Fibroblast of skin of abdomen (primary cell): ENCODE results near the gene FBXO40. TPM values are rescaled to one million over a fixed set of nuclear protein-coding genes. Genes with fewer than 3 reads are reported as not detected.
"Not testable (repeated sequence)": the region's sequence is repeated elsewhere in the genome, so short reads cannot be mapped to it uniquely, and the experiment has no call there.

Experiments
- DNase-seq: peaks from one replicate; pipeline ENCODE4 v3.0.0-alpha.2; 2013
- polyA plus RNA-seq, 2 experiments: library from polyadenylated mRNA; unstranded; fragments of 120-200 nt; gene quantifications; one replicate each; pipeline ENCODE4 v1.2.1, GENCODE V29; 2013; ENCODE audit not compliant: insufficient read length in 2 of 2

The FBXO40 gene, protein sequence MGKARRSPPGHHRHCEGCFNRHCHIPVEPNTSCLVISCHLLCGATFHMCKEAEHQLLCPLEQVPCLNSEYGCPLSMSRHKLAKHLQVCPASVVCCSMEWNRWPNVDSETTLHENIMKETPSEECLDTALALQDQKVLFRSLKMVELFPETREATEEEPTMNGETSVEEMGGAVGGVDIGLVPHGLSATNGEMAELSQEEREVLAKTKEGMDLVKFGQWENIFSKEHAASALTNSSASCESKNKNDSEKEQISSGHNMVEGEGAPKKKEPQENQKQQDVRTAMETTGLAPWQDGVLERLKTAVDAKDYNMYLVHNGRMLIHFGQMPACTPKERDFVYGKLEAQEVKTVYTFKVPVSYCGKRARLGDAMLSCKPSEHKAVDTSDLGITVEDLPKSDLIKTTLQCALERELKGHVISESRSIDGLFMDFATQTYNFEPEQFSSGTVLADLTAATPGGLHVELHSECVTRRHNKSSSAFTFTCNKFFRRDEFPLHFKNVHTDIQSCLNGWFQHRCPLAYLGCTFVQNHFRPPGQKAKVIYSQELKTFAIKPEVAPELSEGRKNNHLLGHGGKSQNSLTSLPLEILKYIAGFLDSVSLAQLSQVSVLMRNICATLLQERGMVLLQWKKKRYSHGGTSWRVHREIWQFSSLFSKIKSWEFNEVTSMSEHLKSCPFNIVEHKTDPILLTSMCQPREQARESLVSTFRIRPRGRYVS
- polyA plus RNA-seq (2013, experiment 1 of 2; ENCODE audit: insufficient read length) = not detected
- polyA plus RNA-seq (2013, experiment 2 of 2; ENCODE audit: insufficient read length) = 0.01 TPM

DNA sequence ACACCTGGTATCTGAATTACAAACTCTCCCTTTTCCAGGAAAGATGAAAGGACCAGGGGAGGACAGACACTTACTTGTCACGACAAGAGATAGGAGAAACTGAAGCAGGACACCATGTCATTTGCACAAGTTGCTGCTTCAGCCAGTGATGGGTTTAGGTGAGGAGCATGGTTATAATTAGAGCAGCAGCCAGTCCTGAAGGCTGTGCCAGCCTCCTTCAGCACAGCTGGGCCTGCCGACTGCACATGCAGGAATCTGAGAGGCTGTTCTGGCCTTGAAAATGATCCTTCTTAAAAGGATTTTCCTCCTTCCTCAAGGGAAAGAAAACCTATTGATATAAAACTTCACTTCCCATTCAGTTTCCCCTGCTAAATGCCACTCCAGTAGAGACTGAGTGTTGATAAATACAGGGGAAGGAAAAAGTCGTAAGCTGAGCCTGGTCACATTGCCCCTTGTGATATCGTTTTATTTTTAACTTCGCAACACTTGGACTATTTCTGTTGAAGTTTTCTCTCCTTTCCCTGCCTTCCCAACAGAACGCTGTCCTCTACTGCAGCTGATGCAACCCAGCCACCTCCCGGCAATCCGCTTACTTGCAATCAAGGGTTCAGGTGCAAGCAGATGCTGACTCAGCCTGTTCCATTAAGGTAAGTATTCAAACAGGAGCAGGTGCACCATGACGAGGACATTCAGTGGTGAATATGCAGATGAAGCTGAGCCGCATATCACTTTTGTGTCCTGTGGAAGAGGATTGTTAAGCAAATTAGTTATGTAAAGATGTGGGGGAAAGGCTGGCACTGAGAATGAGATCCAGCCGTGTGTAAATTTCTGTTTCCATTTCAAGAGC lies at the start of gene FBXO40:
TSS of gene FBXO40 (plus strand) at position 524 of the 847 bp plus-strand sequence. CDS start 27,197 bp downstream, outside the sequence.
- DNase-seq = no peak

DNA sequence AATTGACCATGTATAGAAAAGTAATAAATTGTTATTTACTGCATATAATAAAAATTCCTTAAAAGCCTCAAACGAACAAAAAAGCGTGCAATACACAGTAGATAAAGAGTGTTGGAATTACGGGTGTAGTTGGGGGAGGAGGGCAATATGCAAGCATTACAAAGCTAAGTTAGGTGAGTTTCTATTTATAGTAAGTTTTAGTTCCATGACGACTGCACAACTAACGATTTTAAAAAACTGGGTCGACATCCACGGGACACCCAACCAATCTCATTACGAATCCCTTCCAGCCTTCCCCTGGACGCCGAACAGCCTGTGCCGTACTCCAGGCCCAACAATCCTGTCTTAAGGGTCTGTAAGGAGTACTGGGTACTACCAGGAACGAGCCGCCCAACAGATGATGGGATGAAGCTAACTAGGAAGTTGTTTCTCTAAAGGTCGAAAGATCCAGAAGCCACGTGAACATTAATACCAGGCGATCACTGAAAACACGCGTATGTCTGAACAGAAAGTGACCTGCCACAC lies 48.1 kb upstream of the FBXO40 start:
- no peak for DNase-seq

DNA sequence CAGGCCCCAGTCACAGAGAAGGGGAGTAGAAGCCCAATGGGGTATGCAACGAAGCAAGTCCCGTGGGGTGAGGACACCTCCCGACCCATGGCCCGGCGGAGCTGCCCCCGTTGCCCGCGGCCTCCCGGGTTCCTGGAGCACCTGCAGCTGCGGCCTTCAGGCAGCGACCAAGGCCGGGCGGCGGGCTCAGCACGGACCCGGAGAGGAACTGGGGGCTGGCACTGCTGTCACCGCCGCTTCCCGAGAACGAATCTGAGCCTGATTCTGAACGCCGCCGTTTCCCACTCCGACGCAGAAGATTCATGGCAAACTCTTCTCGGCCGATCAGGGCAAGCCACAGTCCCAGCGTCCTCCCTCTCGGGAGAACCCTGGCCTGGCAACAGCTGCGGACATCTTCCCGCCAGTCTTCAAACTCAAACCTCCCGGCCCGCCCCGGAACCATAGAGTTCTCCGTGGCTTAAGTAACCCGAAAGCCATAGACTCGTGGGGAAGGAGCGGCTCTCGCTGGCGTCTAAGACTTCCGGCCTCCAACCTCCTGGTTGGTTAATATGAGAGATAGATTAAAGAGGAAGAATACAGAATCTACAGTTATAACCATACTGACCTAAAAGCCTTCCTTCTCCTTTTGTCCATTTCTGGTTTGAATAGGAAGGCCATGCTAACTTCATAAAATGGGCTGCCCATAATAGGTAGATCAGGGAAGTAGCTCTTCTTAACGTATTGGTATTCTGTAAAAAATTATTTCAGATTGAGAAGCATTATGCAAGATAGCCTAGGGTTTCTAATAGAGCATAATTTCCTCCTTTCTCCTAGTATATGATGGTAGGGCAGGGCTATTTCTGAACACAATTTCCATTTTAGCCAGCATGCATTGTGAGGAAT lies 47.4 kb upstream of the FBXO40 start, which contains the start of gene POLQ:
TSS of gene POLQ (minus strand) at position 415 of the 882 bp plus-strand sequence. CDS start at position 304, 111 bp downstream.
- peak; percentile 95 for DNase-seq

DNA sequence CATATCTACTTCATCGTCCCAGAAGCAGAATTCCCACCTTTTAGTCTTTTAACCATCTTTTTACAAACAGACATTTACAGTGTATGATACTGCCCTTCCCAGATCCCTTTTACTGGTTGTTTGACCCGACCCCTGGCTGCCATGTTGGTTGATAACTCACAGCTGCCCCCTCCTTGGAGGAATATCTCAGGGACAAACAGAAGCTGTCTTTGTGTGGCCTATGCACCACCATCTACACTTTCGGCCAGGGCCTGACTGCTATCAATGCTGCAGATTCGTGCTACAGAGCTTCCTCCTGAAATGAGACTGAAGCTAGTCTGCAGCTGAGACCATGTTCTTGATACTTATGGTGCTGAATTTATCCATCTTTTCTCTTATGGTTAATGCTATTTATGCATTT lies 40.8 kb upstream of the FBXO40 start:
- no peak for DNase-seq

DNA sequence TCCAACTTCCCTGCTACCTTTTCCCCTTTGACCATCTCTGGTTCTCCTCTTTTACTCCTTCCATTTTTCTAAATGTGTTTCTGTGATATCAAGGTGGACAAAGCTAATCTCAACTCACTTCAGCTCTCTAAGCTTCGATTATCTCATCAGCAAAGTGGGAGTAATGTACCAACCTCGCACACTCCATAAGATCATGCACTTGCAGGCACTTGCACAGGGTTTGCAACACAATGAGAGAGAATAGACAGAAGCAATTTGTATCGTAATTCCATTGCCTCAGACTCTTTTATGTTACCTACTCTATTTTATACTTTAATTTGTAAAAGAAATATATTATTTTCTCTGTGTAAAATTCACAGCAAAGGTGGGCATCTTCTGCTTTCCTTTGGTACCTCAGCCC lies 40.4 kb upstream of the FBXO40 start:
- DNase-seq = no peak

DNA sequence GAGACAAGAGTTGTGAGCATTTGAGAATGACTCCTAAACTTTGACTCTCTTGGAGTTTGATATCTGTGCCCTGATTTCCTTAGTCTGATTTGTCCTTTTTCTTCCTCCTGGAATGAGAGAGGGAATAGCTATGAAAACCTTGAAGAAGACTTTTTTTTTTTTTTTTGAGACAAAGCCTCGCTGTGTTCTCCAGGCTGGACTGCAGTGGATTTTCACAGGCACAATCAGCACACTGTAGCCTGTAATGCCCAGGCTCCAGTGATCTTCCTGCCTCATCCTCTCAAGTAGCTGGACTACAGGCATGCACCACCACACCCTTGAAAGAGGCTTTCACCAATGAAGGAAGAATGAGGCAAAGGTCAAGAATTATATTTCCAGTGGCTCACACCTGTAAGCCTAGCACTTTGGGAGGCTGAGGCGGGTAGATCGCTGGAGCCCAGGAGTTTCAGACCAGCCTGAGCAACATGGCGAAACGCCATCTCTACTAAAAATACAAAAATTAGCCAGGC lies 35.7 kb upstream of the FBXO40 start:
- no peak for DNase-seq

DNA sequence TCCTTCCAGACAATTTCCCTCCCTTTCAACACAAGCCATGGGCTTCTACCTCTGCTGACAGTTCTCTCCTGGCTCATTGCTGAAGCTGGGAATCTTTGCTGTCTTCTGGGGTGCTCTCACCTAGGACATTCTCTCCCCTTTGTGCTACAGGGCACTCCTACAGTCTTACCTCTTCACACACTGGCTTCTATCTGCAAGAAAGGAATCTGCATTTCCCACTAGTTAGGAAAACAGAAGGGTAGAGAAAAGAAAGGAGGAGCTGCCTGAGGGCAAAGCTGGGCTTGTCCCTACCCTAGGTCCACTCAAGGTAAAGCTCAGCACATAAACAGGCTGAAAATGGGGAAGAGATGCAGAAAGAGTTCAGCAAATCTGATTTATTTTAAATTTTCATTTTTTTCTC lies 31.0 kb upstream of the FBXO40 start:
- no peak for DNase-seq

DNA sequence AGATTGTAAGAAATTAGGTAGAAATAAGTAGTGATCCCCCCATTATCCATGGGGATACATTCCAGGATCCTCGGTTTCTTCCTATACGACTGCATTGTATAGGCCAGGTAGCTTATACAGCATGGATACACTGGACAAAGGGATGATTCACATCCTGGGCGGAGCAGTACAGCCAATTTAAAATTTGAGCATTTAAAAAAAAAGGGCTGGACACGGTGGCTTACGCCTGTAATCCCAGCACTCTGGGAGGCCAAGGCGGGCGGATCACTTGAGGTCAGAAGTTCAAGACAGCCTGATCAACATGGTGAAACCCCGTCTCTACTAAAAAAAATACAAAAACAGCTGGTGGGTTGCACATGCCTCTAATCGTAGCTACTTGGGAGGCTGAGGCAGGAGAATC lies 26.4 kb upstream of the FBXO40 start:
- DNase-seq = no peak

DNA sequence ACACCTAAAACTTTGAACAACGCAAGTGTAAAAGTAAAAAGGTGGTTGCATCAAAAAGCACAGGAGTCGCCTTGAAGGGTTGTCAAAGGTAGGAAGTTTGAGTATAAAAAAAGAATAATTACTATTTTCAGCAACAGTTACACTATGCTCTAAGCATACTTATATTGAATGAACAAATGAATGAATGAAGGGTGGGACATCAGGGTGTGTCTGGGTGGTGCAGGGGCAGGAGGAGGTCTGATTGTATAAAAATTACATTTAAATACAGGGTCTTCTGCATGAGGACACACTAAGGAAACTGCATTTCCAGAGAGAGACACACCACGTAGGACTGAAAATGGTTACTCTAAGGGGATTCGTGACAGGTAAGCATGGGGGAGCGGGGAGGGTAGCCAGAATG lies 25.5 kb upstream of the FBXO40 start, which contains the start of gene ARGFX:
TSS of gene ARGFX (plus strand) at position 301 of the 400 bp plus-strand sequence. CDS start 2,765 bp downstream, outside the sequence.
- DNase-seq = no peak

DNA sequence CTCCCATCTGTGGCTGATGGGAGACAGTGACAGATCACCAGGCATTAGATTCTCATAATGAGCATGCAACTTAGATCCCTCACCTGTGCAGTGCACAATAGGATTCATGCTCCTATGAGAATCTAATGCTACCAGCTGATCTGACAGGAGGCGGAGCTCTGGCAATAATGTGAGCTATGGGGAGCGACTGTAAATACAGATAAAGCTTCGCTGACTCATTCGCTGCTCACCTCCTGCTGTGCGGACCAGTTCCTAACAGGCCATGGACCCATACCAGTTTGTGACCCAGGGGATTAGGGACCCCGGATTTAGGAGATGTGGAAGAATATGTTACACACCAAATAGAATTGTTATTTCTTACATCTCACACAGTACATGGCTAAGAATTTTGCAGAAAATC lies 18.7 kb upstream of the FBXO40 start:
- no peak for DNase-seq

DNA sequence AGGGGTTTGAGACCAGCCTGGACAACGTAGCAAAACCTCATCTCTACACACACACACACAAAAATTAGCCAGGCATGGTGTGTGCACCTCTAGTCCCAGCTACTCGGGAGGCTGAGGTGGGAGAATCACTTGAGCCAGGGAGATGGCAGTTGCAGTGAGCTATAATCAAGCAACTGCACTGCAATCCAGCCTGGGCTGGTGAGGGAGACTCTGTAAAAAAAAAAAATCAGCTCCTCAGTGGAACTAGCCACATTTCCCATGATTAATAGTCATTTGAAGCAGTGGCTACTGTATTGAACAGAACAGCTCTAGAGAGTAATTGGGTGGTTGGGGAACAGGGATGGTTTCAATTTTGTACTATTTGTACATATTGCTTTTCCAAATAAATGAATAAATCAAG lies 11.5 kb upstream of the FBXO40 start:
- no peak for DNase-seq

DNA sequence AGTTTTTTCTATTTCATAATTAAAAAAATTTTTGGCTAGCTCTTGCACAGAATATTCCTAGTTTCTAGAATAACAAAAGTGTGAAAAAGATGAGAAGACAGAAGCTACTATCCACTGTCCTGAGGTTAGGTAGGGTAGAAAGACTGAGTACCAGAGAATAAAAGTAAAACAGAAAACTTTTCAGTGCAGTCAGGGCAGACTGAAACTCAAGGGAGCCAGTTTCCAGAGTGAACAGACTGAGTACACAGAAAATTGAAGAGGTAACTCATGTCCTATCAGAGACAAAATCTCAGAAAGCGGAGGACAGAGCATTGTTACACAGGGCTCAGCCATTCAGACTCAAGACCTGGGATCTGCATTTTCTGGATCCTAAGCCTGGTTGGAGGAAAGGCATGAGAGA lies 8.8 kb upstream of the FBXO40 start:
- no peak for DNase-seq

DNA sequence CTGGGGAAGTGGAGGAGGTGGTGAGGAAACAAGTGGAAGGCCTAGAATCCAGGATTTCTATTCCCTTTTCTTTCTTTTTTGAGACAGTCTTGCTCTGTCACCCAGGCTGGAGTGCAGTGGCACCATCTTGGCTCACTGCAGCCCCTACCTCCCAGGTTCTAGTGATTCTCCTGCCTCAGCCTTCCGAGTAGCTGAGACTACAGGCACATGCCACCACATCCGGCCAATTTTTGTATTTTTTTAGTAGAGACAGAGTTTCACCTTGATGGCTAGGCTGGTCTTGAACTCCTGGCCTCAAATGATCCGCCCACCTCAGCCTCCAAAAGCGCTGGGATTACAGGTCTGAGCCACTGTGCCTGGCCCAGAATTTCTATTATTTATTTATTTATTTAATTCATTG lies 627 bp downstream of the FBXO40 start:
- not testable (repeated sequence) for DNase-seq

DNA sequence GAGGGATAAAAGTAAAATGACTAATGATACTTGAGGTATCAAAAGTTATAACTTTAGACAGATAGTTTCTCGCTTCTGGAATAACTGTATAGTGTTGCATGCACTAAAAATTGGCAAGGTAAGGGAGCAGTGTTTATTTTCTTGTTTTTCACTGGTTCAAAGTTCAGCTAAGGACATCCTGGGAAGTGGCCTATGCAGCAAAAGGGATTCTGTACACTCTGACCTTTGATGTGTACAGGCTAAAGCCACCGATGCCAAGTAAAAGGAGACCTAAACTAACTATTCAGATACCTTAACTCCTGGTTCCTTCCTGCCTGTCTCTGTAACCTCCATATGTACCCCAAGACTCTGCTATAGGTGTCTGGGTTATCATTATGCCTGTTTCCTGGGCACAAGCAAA lies 1.7 kb downstream of the FBXO40 start:
- no peak for DNase-seq

DNA sequence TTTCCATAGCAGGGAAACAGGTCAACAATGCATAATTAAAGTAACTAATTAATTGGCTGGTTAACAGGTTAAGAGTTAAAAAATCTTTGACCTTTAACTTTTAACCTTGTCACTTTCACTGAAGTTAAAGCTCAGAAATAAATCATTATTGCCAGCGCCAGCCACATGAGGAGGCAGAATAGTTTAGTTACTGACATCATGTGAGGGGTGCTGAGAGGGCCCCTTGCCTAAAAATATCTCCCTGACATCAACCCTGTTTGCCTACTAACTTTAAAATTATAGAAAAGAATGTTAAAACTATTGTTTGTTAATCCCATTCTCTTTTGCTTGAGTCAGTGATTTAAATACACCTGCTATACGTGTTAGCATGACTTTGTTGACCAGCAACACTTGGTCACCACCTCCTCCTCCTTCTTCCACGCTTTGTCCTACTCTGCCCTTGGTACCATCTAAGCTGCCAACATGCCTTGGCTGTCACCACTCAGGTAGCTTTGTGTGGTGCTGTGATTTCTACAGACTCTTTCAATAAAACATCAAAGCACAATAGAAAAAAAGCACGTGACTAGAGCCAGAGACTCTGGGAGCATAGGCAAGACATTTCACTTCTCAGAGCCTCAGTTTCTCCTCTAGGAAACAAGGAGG lies 2.7 kb downstream of the FBXO40 start:
- no peak for DNase-seq

DNA sequence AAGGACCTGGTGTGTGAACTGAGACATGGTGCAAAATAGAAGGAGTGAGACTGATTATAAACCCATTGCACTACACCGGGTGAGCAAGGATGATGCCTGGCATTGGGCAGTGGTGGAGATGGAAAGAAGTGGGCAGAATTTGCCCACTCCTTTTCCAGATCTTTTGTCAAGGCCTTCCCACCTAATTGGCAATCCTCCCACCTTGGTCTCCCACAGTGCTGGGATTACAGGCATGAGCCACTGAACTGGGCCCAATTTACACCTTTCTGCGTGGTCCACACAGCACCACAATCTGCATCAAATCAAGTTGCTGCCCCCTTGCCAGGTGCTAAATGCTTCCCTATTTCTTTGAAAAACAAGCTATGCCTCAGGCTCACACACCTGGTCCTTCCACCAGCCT lies 5.4 kb downstream of the FBXO40 start:
- DNase-seq = no peak

DNA sequence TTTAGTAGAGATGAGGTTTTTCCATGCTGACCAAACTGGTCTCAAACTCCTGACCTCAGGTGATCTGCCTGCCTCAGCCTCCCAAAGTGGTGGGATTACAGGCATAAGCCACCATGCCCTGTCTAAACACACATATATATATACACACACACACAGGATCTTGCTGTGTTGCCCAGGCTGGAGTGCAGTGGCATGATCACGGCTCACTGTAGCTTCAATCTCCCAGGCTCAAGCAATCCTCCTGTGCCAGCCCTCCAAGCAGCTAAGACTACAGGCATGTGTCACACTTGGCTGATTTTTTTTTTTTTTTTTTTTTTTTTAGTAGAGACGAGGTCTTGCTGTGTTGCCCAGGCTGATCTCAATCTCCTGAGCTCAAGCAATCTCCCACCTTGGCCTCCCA lies 6.7 kb downstream of the FBXO40 start:
- DNase-seq = not testable (repeated sequence)

DNA sequence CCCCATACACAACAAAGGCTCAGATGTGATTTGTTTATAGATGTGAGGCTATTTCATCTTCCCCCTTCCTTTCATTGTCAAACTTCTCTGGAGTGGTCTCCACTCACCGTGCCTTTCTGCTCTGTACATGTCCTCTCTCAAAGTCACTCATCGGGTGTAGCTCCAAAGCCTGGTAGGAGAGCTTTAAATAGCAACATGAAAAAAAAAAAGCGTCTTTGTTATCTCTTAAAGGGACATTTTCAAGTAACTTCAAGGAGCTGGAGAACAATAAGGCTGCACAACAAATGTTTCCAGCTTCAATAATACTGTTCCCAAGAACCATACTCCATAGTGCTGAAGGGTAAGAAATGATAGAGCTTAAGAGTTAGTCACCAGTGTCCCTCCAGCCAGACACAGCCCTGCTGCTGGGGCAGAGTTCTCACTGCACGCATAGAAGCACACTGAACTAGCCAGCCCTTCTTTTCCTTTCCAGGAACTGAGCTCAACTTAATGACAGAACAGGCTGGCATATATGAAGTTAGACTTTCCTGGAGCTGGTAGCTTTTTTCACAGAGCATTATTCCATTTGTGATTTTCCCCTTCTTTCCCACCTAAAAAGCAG lies 8.1 kb downstream of the FBXO40 start:
- DNase-seq = no peak

DNA sequence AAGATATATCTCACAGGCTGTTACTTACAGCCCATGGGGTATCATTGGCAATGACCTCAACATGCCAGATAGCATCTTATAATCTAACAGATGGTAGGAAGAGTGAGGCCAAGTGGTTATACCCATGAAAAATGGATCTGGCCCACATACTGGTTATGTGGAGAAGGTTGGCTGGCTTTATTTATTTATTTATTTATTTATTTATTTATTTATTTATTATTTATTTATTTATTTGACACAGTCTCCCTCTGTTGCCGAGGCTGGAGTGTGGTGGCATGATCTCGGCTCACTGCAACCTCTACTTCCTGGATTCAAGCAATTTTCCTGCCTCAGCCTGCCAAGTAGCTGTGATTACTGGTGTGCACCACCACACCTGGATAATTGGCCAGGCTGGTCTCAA lies 11.6 kb downstream of the FBXO40 start:
- DNase-seq = no peak

DNA sequence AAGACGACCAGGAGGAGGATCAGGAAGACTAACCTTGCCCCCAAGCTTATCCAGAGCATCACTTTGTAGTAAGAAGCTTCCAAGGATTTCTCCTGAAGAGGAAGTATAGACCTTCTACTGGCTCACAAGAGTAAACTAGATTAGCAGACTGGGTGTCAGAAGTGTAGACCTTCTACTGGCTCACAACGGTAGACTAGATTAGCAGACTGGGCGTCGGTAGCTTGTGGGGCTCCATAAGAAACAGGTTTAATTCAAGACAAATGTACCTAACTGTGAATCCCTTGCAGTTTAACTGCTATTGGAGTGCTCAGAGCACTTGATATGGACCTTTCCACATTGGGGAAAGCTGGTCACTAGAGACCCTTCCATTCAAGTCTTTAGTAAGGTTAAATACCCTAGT lies 12.9 kb downstream of the FBXO40 start:
- no peak for DNase-seq
